ELF-1 (cell line): Measurements from ENCODE around the gene GTF2F2.
"Not testable (repeated sequence)": the region's sequence is repeated elsewhere in the genome, so short reads cannot be mapped to it uniquely, and the experiment has no call there.

Experiments used
- DNase-seq: peaks from one replicate; pipeline ENCODE4 v3.0.0-alpha.2; 2016; ENCODE audit warnings: low read depth, low spot score

GTF2F2 gene

DNA sequence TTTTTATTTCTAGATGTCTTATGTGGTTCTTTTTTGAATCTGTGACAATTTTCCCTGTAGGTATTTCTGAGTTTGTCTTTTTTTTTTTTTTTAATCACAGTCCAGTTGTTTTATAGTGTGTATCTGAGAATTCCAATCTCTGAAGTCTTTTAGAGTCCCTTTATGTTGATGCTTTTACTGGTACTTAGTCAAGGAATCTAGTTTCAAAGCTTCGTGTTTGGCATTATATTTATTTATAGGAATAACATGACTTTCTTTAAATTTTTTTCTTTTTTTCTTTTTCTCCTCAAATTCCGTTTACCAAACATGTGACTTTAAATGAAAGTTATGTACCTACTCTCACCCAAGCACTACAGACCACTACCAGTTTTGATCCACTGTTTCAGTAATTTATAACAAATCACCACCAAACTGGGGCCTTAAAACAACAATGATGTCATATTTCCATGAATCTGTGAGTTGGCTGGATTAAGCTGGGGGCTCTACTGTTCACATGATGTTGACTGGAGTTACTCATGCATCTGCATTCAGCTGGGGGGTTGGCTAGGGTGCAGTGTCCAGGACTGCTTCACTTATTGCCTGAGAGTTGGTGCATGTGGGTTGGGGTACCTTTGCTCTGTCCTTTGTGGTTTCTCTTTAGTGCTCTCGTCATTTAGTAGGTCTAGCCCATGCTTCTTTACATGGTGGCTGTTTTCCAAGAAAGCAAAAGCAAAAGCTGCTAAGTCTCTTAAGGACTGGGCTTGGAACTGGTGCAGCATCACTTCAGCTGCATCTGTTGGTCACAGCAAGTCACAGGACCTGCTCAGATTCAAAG lies 58.2 kb downstream of the GTF2F2 start:
- no peak for DNase-seq

DNA sequence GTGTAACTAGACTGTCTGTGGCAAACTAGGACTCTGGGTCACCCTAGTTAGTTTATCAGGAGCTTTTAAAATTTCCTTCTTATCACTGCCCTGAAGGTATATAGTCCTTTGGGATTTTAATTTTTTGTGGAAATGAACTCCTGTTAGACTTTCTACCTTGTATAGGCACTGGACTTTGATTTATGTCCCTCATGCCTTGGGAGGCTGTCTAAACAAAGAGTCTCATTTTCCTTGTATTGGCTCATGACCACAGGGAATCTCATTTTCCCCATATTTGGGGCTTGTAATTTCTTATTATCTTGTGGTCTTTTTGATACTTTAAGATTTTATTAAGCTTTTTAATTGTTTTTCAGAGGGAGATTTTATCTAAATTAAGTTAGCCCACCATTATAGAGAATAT lies 59.1 kb downstream of the GTF2F2 start:
- no peak for DNase-seq

DNA sequence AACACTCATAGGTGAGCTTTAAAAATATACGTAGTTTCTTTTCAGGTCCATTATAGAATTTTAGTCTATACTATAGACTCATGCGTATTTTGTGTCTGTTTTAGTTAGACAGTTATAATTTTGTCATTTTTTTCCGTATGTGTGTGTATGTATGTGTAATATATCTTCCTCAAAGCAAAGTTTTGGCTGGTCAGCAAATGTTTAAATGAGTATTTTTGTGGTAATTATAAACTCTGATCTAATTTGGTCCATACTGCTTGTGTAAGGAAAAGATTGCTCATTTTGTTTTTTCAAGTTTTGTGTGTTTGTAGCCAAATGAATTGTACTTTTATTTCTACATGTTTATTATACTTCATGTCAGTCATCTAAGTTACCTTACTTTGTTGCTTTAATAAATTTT lies 60.0 kb downstream of the GTF2F2 start:
- no peak for DNase-seq

DNA sequence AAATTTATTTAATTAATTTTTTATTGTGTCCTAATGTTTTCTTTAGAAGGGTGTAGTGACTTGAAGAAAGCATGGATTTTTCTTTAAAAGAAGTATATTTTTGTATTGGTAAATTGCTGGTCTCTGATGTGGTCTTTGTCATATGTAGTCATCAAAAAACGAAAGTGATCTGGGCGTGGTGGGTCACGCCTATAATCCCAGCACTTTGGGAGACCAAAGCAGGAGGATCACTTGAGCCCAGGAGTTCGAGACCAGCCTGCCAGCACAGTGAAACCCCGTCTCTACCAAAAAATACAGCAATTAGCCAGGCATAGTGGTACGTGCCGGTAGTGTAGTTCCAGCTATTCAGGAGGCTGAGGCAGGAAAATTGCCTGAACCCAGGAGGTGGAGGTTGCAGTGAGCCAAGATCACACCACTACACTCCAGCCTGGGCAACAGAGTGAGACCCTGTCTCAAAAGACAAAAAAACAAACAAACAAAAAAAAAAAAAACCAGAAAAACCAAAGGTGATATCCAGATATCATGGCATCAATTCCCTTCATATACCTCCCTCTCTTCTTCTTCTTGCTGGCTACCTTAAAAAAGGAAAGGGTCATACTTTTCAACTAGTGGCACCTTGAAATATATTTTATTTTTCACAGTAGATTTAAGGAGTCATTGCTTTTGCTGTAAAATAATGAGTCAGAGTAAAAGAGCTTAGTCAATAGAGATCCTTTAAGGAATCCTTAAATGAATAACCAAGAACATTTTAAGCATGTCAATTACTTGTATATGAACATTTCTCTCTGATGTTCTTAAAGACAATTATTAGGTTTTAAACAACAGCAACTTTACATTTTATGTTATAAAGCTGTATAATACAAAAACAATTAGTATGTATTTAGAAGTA lies 60.6 kb downstream of the GTF2F2 start:
- DNase-seq: no peak

DNA sequence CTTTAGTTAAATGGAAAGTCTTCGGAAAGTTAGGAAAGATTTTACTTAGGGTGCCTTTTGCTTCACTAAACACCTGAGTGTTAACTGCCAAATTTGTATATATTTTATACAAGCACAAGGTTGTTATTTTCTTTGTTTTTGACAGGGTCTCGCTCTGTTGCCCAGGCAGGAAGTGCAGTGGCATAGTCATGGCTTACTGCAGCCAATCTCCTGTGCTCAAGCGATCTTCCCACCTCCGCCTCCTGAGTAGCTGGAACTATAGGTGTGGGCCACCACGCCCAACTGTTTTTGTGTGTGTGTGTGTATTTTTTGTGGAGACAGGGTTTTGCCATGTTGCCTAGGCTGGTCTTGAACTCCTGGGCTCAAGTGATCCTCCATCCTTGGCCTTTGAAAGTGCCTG lies 64.4 kb downstream of the GTF2F2 start:
- DNase-seq: no peak

DNA sequence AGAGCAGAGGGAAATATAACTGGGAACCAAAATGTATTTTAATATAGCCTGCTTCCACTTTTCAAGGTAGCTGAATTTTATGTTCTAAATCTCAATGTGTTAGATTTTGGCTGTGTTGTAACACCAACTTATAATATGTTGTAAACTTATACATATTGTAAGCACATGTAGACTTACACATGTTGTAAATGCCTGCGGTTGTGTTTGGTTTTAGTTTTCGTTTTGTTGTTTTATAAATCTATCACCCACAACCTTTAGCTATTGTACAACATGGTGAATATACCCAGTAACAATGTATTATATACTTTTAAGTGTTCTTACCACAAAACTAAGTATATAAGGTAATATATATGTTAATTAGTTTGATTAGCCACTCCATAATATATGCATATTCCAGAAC lies 65.0 kb downstream of the GTF2F2 start:
- DNase-seq: no peak

DNA sequence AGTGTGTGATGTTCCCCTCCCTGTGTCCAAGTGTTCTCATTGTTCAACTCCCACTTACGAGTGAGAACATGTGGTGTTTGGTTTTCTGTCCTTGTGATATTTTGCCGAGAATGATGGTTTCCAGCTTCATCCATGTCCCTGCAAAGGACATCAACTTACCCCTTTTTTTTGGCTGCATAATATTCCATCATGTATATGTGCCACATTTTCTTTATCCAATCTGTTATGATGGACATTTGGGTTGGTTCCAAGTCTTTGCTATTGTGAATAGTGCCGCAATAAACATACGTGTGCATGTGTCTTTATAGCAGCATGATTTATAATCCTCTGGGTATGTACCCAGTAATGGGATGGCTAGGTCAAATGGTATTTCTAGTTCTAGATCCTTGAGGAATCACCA lies 68.8 kb downstream of the GTF2F2 start:
- DNase-seq: not testable (repeated sequence)

- not testable (repeated sequence) for DNase-seq
Measured at GRCh38 chr13:45189511-45189910, 69.2 kb downstream of the GTF2F2 start.

DNA sequence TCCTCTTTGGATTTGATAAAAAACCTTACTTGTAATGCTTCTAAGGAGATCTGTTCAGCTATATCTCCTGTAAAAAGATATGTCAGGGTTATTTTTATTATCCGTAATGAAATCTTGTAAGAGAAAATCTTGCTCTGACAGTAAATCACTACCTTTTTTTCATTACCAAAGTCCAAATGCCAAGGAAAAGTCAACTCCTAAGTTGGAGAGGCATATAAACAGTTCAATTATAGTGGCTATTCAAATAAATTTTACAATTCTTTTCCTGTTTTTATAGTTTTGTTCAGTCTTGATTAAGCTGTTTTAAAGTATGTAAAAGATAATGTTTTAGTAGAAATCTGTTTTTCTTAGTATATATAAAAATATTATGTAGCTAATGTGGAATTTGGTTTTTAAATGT lies 71.6 kb downstream of the GTF2F2 start:
- no peak for DNase-seq

DNA sequence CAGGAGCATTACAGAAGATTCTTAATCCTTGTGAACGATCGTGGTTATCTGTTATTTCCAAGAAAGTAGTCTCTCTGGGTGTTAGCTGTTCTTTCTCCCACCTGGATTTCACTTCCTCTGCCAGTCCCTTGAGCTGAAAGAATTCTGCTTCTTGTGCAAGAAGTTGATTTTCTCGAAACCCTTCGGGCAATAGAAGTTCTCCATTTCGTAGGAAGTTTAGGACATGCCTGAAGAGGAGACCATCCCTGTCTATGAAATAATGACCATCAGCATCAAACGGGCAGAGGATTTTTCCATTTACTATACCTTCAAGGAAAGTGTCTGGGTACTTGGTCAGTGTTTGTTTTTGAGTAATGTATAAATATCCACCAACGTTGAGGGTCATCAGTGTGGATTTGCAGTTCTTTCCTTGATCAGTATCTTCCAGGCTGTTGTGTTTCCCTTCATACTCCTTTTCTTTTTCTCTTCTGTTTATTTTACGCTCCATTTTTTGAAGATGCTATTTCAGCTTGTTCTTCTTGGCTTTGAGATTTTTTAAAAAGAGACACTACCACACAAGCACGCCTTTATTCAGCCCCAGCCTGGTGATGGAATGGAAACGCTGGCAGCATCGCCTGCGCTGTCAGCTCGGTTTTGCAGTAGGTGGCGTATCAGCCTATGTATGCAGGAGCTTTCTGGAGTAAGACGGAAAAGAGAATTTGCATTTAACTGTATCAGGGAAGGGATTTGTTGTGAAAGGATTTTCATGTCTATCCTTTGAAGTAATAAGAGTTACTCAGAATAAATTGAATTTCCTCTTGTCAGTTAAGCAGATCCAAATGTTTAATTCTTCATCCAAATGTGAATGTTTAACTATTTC lies 74.0 kb downstream of the GTF2F2 start:
- DNase-seq: peak; percentile 14

DNA sequence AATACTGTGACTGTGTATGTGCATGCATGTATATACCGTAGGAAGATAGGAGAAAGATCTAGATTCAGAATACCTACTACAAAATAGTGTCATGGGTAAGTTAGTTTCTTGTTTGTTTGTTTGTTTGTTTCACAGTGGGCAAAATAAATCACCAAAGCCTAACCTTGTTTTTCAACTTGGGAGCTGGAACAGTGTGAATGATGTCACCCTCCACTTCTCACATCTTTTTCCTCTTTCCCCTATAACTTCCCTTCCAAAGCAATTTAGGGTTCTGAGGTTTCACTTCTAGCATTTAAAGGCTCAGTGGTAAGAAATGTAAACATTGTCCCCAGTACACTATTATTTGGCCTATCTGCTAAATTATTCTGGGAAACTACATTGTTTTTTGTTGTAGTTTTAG lies 75.1 kb downstream of the GTF2F2 start:
- no peak for DNase-seq

DNA sequence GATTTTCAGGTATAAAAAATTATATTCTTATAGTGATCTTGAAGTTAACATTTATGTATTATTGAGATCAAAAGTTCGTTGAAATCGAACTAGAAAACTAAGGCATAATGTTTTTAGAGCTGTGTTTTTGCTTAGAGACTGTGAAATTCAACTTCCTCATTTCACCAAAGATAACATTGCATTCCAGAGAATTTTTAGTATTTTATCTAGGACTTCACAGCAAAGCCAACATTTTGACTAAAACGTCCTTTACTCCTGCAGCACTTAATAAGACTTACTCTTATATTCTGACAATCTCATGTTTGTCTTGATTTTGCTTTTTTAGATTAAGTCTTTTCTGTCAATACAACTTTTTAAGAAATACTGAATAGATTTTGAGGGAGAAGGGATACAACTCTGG lies 75.8 kb downstream of the GTF2F2 start:
- no peak for DNase-seq

- DNase-seq: no peak
Measured at GRCh38 chr13:45196622-45197021, 76.3 kb downstream of the GTF2F2 start.

GRCh38 chr13:45198041-45198440 lies 77.7 kb downstream of the GTF2F2 start:
- no peak for DNase-seq

DNA sequence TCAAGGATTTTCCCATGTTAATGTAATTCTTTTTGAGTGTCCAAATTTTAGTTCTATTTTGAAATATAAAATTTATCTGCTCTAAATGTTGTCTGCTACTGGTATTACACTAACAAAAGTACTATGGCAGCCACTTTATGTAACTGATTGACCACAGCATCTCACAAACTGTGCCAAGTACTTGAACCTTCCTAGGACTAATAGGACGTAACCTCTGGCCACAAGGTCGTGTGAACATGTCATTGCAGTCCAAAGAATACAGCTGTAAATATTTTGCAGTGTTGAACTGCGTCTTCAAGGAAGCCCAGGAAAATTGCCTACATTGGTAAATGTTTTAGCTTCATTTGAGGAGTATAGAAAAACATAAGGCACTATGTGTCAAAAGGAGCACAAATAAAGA lies 78.6 kb downstream of the GTF2F2 start:
- DNase-seq: no peak

- no peak for DNase-seq
Measured at GRCh38 chr13:45199711-45200110, 79.4 kb downstream of the GTF2F2 start.

GRCh38 chr13:45200701-45201232 lies 80.5 kb downstream of the GTF2F2 start, which contains the start of gene KCTD4:
TSS of gene KCTD4 (minus strand) at chr13:45201045. CDS start at chr13:45194567, 6,478 bp downstream.
- no peak for DNase-seq

- no peak for DNase-seq
Measured at GRCh38 chr13:45205124-45205523, 84.8 kb downstream of the GTF2F2 start.

DNA sequence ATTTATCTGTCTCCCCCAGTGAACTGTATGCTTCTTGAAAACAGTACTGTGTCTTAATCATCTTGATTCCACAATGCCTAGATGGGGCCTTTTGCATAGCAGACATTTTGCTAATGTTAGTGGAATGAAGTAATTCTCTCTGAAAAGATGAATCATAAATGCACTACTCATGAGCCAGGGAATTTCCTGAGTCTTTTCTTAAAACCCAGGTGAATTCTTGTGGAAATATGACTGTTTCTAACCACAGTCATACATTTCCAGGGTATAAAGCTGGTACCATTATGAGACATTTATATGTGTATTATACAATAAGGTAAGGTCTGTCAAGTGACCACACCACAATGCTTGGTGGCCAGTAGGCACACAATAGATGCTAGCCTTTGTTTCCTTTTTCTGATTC lies 86.0 kb downstream of the GTF2F2 start:
- DNase-seq: no peak

GRCh38 chr13:45207319-45207718 lies 87.0 kb downstream of the GTF2F2 start:
- no peak for DNase-seq

- no peak for DNase-seq
Measured at GRCh38 chr13:45208132-45208531, 87.8 kb downstream of the GTF2F2 start.

DNA sequence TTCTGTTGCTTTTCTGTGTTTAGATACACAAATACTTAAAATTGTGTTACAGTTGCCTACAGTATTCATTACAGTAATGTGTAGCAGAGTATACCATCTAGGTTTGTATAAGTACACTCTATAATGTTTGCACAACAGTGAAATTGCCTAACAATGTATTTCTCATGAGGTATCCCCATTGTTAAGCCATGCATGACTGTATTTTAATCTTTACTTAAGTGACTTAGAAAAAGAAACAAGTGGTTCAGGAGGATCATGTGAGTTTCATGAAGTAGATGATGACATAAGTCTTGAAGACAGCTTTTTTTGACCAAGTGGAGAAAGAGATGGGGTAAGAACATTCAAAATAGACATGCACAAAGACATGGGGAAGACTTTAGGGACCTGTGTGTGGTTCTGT lies 88.9 kb downstream of the GTF2F2 start:
- no peak for DNase-seq
